GM21423 (cell line): ENCODE measurements around the gene PLCH2.
"Not testable (repeated sequence)": the region's sequence is repeated elsewhere in the genome, so short reads cannot be mapped to it uniquely, and the experiment has no call there.

Experiments
- ATAC-seq: cut with Tn5 transposase; IDR thresholded peaks from one replicate; pipeline ENCODE4 v1.9.1; 2021; ENCODE audit warnings: mild to moderate bottlenecking, moderate library complexity; ENCODE audit not compliant: unreplicated experiment

The PLCH2 gene

GRCh38 chr1:2476061-2476999, at the start of gene PLCH2:
TSS of gene PLCH2 (plus strand) at chr1:2476289. CDS start at chr1:2476589, 300 bp downstream.
- ATAC-seq = no peak

- no peak for ATAC-seq
Observed at GRCh38 chr1:2426540-2426939, 49.5 kb upstream of the PLCH2 start.

DNA sequence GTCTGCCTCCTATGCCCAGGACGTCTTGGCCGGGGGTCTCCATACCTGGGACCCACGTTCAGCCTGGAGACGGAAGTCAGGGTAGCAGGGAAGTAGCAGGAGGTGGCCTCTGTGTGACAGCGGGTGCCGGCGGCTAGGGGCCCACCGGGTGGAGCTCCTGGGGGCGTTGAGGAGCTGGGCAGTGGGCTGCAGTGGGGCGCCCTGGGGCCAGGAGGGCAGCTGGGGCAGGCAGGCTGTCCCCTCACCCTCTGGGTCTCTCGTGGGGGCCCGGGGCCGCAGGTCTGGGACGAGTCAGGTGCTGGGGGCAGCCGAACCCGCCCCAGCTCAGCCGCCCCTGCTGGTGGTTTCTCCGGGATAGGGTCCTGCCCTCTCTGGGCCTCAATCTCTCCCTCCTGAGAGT, 49.0 kb upstream of the PLCH2 start:
- no peak for ATAC-seq

GRCh38 chr1:2427976-2428375, 48.1 kb upstream of the PLCH2 start:
- no peak for ATAC-seq

DNA sequence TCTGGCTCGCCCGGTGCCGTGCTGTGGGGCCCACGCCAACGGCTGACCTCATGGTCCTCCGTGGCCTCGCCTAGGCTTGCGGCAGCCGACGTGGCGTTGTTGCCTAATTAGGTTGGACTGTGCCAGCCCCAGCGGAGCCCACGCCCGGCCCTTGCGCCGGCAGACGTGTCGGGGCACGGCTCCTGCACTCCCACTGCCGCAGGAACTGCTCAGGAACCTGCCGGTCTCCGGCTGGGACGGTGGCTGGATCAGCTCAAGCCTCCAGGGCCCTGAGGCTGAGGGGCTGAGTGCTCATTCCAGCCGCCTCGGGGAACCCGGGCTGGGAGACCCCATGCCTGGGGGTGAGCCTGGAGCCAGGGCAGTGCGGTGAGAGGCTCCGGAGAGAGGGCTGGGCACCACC, 47.6 kb upstream of the PLCH2 start:
- no peak for ATAC-seq

DNA sequence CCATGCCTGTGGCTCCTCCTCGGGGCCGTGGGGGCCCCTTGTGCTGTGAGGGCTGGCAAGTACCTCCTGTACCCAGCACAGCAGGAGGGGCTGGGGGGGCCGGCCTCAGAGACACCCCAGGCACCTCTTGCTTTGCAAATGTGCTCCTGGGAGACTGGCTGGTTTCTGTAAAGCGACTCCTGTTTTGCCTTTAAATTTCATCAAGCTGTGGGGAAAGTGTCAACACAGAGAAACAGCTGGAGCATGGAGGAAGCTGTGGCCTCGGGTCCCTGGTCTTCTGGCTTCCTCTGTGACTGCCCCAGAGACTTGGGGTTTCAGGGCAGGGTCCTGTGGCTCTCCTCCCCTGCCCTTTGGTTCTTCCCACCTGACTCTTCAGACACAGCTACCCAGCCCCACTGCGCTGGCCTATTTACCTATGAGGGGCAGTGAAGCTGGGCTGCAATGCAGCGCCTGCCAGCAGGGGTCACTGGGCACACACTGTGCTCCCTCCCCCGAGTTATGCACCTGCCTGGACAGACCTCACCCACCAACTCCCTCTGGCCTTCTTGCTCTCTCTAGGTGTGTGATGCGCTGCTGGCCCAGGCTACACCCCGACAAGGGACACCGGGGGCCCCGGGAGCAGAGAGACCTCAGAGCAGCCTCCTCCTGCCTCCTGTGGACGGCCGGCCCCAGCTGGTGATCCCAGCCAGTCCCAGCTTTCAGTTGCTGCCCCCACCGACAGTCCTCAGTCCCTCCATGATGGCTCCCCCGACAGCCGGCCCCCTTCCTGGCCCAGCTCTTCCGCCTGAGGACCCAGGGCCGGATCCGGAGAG, 46.1 kb upstream of the PLCH2 start:
- ATAC-seq = no peak

DNA sequence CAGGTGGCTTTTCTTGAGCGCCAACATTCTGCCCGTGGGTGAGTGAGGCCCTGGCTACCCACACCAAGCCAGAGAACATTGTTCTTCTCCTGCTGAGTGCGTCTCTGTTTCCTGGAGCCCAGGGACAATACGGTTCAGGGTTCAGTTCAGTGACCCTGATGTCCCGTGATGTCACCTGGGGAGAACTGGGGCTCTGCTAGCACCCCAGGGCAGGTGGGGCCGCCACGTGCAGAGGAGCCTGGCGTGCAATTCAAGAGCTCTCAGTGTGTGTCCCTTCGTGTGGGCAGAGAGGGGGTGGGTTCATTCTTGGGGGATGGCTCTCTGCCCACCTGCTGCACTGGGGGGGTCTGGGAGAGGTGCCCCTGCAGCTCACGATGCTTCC, 45.5 kb upstream of the PLCH2 start:
- ATAC-seq = no peak

GRCh38 chr1:2431103-2431502, 45.0 kb upstream of the PLCH2 start:
- ATAC-seq = no peak

- no peak for ATAC-seq
Observed at GRCh38 chr1:2431518-2431917, 44.6 kb upstream of the PLCH2 start.

GRCh38 chr1:2432441-2432844, 43.6 kb upstream of the PLCH2 start:
- ATAC-seq = no peak

GRCh38 chr1:2433196-2433595, 42.9 kb upstream of the PLCH2 start:
- no peak for ATAC-seq

- no peak for ATAC-seq
Observed at GRCh38 chr1:2433936-2434655, 42.0 kb upstream of the PLCH2 start.

DNA sequence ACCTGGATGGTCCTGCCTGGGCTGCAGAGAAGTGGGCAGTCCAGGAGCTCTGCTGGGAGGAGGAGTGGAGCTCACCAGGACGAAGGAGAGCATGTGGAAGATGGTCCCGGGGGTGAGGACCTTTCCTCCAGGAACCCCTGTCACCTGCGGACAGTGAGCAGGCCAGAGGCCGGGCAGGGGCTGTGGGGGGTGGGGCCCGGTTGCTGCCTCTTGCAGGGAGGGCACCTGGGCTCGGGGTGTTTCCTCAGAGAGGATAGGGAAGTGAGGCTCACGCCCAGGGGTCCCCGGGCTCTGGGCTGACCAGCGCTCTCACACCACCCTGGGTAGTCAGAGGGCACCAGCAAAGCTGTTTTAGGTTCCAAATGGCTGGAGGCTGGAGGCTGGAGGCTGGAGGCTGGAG, 41.0 kb upstream of the PLCH2 start:
- ATAC-seq = no peak

- no peak for ATAC-seq
Observed at GRCh38 chr1:2435746-2436355, 40.2 kb upstream of the PLCH2 start.

GRCh38 chr1:2436876-2437275, 39.2 kb upstream of the PLCH2 start:
- no peak for ATAC-seq

DNA sequence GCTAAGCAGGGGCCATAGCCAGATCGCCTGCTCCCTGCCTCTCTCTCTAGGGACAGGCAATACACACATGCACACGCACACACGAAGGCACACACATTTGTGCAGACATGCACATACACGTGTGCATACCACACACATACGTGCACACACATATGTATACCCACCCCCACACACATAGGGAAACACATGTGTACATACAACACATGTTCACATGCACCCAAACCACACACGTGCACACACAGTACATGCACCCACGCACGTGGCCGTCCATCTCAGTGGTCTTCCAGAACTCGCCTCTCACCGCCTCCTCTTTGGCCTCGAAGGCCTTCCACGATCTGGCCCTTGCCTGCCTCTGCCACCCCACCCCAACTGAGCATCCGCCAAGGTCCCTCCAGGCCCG, 38.5 kb upstream of the PLCH2 start:
- no peak for ATAC-seq

DNA sequence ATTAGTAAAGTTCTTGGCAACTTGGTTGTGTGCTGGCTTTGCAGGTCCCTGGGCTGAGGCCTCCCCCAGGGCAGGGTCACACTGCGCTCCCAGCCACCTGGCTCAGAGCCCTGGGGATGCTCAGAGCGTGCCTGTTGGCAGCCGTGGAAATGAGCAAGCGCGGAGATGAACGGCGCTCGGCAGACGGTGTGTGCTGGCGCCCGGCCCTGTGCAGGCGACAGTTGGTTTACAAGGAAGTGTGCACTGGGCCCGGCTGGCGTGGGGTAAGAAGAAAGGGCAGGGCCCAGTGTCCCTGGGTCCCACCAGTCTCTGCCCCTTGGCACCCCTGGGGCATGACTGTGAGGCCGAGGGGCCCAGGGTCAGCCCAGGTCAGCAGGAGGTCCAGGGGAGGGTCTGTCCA, 38.1 kb upstream of the PLCH2 start:
- no peak for ATAC-seq

GRCh38 chr1:2438641-2439040, 37.4 kb upstream of the PLCH2 start:
- ATAC-seq = no peak

DNA sequence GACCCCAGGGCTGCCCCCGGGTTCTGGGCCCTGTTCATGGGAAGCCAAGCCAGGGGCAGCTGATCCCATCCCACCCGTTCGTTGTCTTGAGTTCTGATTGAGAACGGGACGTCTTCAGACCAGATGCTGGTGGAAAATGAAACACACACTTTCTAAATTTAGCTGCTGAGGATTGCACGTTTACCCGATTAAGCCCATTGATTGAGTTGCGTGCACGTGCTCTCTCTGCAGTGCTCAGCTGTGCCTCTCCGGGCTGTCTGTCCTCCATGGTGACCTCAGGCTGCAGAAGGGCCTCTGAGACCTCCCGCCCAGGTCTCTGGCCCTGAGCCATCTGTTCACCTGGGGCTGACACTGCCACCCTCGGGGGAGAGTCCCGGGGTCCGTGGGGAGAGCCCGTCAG, 36.7 kb upstream of the PLCH2 start:
- ATAC-seq = no peak

DNA sequence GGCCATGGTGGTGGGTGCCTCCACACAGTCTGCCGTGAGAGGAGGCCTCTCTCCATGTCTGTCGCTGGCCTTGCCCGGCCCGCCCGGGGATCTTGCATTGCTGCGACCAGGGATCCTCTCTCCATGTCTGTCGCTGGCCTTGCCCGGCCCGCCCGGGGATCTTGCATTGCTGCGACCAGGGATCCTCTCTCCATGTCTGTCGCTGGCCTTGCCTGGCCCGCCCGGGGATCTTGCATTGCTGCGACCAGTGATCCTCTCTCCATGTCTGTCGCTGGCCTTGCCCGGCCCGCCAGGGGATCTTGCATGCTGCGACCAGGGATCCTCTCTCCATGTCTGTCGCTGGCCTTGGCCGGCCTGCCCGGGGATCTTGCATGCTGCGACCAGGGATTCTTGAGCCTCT, 35.7 kb upstream of the PLCH2 start:
- not testable (repeated sequence) for ATAC-seq

DNA sequence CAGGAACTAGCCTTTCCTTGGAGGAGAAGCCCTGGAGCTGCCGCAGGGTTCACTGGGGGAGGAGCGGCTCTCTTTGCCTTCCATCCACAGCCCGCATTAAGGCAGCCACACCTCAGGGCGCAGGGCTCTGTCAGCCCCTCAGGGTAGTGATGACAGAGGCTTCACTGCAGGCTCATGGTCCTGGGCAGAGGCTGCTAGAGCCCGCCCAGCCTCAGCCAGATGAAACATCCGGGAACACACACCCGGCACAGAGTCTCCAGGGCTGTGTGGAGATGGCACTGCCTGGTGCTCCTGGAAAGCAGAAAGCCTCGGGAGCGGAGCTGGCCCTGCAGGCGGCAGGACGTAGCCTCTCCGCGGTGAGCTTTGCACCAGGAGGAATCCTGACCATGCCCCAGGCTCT, 34.3 kb upstream of the PLCH2 start:
- ATAC-seq = no peak
